Keratinocyte (primary cell): Measurements from ENCODE around the gene SLC39A3. TPM values are rescaled to one million over a fixed set of nuclear protein-coding genes. Genes with fewer than 3 reads are reported as not detected.

ENCODE experiments used
- DNase-seq: peaks from one replicate; pipeline ENCODE4 v3.0.0-alpha.2; 2011; ENCODE audit warnings: low read depth, missing footprints, low spot score
- FAIRE-seq: peaks from 2 replicates; lab custom pipeline; 2011; peaks lifted over from hg19 to GRCh38; lab: Jason Lieb, UNC
- H2AFZ ChIP-seq: 2 replicates; pipeline ENCODE4 v1.6.0; 2012; ENCODE audit warnings: low read length, control low read depth, inconsistent platforms; ENCODE audit not compliant: control insufficient read depth
- H3K27ac ChIP-seq: 2 replicates; pipeline ENCODE4 v1.5.1; 2011; ENCODE audit warnings: low read length; ENCODE audit not compliant: control insufficient read depth, insufficient read depth
- H3K27me3 ChIP-seq: 3 replicates; pipeline ENCODE4 v1.6.0; 2011; ENCODE audit warnings: low read length; ENCODE audit not compliant: control insufficient read depth, insufficient read depth; ENCODE audit errors: extremely low read depth
- H3K36me3 ChIP-seq, 2 experiments: 2 replicates in 1 of 2; 3 replicates in 1 of 2; pipeline ENCODE4 v1.5.1; 2011; ENCODE audit warnings: low read length in 2 of 2, mild to moderate bottlenecking in 1 of 2; ENCODE audit not compliant: control insufficient read depth in 2 of 2, insufficient read depth in 2 of 2; ENCODE audit errors: extremely low read depth in 1 of 2
- H3K4me1 ChIP-seq: 3 replicates; pipeline ENCODE4 v1.5.1; 2011; ENCODE audit warnings: low read length; ENCODE audit not compliant: control insufficient read depth, insufficient read depth; ENCODE audit errors: extremely low read depth
- H3K4me2 ChIP-seq: 3 replicates; pipeline ENCODE4 v1.6.0; 2011; ENCODE audit warnings: low read depth, low read length; ENCODE audit not compliant: control insufficient read depth, insufficient read depth; ENCODE audit errors: extremely low read depth
- H3K4me3 ChIP-seq, 3 experiments: fragments of 200-600 bp in 1 of 3; sonication (generic) in 1 of 3; 2 replicates in 2 of 3; 3 replicates in 1 of 3; pipeline ENCODE4 v1.5.1; 2011 to 2016; ENCODE audit warnings: low read length in 3 of 3, mild to moderate bottlenecking in 3 of 3, control low read depth in 2 of 3, inconsistent platforms in 1 of 3, low read depth in 1 of 3, mixed read lengths in 1 of 3, mixed run types in 1 of 3, moderate library complexity in 1 of 3; ENCODE audit not compliant: control insufficient read depth in 2 of 3, insufficient read depth in 2 of 3; ENCODE audit errors: extremely low read depth in 1 of 3
- H3K79me2 ChIP-seq: 2 replicates; pipeline ENCODE4 v1.6.0; 2012; ENCODE audit warnings: low read length; ENCODE audit not compliant: control insufficient read depth, insufficient read depth
- H3K9ac ChIP-seq: 3 replicates; pipeline ENCODE4 v1.6.0; 2011; ENCODE audit warnings: low read length; ENCODE audit not compliant: control insufficient read depth, insufficient read depth; ENCODE audit errors: extremely low read depth
- H3K9me1 ChIP-seq: 3 replicates; pipeline ENCODE4 v1.6.0; 2011; ENCODE audit warnings: low read length; ENCODE audit not compliant: control insufficient read depth, insufficient read depth; ENCODE audit errors: extremely low read depth
- H3K9me3 ChIP-seq: 2 replicates; pipeline ENCODE4 v1.5.1; 2012; ENCODE audit warnings: low read depth, low read length; ENCODE audit not compliant: control insufficient read depth
- H4K20me1 ChIP-seq: 3 replicates; pipeline ENCODE4 v1.6.0; 2011; ENCODE audit warnings: low read length; ENCODE audit not compliant: control insufficient read depth, insufficient read depth; ENCODE audit errors: extremely low read depth
- CTCF ChIP-seq, 3 experiments: IDR thresholded peaks in 1 of 3; conservative IDR thresholded peaks in 1 of 3; optimal IDR thresholded peaks in 1 of 3; 2 replicates in 2 of 3; 3 replicates in 1 of 3; pipeline versions ENCODE3 to v1.5.1; 2011; ENCODE audit warnings: low read length in 3 of 3, mild to moderate bottlenecking in 3 of 3, moderate library complexity in 2 of 3, control low read depth in 1 of 3, inconsistent platforms in 1 of 3; ENCODE audit not compliant: insufficient read depth in 2 of 3; ENCODE audit errors: extremely low read depth in 1 of 3
- EZH2 ChIP-seq: IDR thresholded peaks from one replicate; pipeline ENCODE4 v1.6.1; 2012; ENCODE audit warnings: inconsistent platforms, mild to moderate bottlenecking, low read length, moderate library complexity
- dilution Hi-C: fragments of 300-500 bp; cut with MboI; formaldehyde crosslinking; loops from one replicate; pipeline ENCODE4 v1.7.0; 2020; ENCODE audit warnings: low sequenced_read_pairs; ENCODE audit not compliant: extremely low pct_ligation_motif_present
- polyA plus RNA-seq, 5 experiments: library from polyadenylated mRNA; depleted of rRNA in 3 of 5; stranded (reverse) in 3 of 5; stranded (forward) in 1 of 5; unstranded in 1 of 5; fragments of >200 nt; gene quantifications; 1 replicate in 1 of 5; 2 replicates in 3 of 5; 3 replicates in 1 of 5; pipeline versions ENCODE4 v1.2.1 to v1.2.3, GENCODE V29; 2011 to 2012; ENCODE audit warnings: missing spikeins in 2 of 5, low read depth in 1 of 5, low replicate concordance in 1 of 5

Gene SLC39A3
- polyA plus RNA-seq, 1 donor (not counting 4 experiments of a cell fraction or from before 2014, with no cell fraction given): 26.2 TPM

DNA sequence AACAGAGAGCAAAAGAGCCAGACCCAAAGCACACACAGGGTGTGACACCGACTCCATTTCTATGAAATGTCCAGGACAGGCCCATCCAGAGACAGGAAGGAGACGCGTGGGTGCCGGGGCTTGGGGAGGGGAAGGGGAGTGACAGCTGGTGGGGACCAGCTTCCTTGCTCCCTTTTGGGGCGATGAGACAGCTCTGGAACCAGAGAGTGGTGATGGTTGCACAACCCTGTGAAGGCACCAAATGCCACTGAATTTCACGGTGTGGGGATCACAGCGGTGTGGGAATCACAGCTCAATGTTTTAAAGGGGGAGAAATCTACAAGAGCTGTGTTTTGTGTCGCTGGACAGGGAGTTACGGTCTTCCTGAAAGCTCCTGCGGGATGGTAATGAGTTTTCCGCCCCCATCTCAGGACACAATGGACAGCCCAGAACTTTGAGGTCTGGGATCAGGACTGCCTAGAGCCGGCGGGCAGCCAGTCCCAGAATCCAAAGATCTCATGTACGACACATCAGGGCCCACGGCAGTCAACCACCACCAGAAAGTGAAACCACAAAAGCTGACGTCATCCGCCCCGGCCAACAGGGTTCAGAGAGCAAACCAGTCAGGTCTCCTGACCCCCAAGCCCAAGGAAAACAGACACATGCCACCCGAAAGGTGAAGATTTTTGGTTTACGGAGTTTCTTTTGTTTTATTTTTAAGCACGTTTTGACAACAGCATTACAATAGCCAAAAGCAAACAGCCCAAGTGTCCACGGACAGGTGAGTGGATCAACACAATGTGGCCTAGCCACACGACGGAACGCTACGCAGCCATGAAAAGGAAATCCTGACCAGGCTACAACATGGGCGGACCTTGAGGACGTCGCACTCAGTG, 36.0 kb upstream of the SLC39A3 start:
- Histone ChIP-seq H3K4me2 (no peak overlapping the region), H4K20me1 (peaks cover 36% of the 10 kb centered on the region), H3K27me3 (no peaks in the 10 kb centered on the region), H3K4me1 (no peaks in the 10 kb centered on the region), H3K9ac (no peak overlapping the region), H3K36me3 (peaks cover 11 to 26% of the 10 kb centered on the region in 2 experiments), H3K9me3 (no peaks in the 10 kb centered on the region), H3K79me2 (peaks cover 88% of the 10 kb centered on the region), H3K27ac (no peak overlapping the region), H3K9me1 (no peaks in the 10 kb centered on the region), H3K4me3 (no peak overlapping the region), H2AFZ (no peak overlapping the region)
- TF ChIP-seq EZH2 (no peak), CTCF (optimal IDR thresholded peaks at IDR 0.05 in 1 of 3, IDR thresholded peaks at IDR 0.05 in 1 of 3, conservative IDR thresholded peaks at IDR 0.05 in 1 of 3; ENCODE audit: extremely low read depth in 1 of 3, insufficient read depth in 2 of 3, low read length in 3 of 3) (no peak)
- FAIRE-seq (no peak), DNase-seq (no peak)
- dilution Hi-C loops: no loop called here

DNA sequence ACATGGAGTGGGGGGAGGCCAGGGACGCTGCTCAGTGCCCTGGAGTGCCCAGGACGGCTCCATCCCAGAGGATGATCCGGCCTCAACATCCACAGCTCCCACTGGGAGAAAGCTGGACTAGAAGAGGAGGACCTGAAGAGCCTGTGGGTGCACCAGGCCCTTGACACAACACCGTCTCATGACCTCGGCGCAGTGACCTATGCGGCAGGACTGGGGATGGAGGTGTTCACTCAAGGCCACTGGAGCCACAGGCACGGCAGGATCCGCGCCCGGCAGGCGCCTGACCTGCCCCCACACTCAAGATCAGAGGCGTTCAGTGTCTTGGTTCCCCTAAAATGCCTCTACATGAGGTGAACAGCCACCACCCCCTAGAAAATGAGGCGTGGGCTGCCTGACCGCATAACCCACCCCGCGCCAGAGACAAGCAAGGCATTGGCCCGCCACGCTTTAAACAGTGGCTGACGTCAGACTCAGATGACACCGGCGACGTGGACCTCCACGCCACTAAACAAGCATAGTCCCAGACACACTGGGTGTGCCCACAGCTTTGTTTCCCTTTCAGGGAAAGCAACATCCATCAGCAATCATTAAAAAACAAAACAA, 35.2 kb upstream of the SLC39A3 start:
- Histone ChIP-seq H3K36me3 (peaks cover 13 to 19% of the 10 kb centered on the region in 2 experiments), H4K20me1 (peaks cover 40% of the 10 kb centered on the region), H2AFZ (no peak overlapping the region), H3K9me1 (no peaks in the 10 kb centered on the region), H3K9me3 (no peaks in the 10 kb centered on the region), H3K27ac (no peak overlapping the region), H3K4me1 (no peaks in the 10 kb centered on the region), H3K9ac (no peak overlapping the region), H3K27me3 (no peaks in the 10 kb centered on the region), H3K79me2 (peaks cover 88% of the 10 kb centered on the region), H3K4me3 (no peak overlapping the region), H3K4me2 (no peak overlapping the region)
- no peak for FAIRE-seq
- dilution Hi-C loops: no loop called here
- no peak for TF ChIP-seq CTCF (optimal IDR thresholded peaks at IDR 0.05 in 1 of 3, IDR thresholded peaks at IDR 0.05 in 1 of 3, conservative IDR thresholded peaks at IDR 0.05 in 1 of 3; ENCODE audit: extremely low read depth in 1 of 3, insufficient read depth in 2 of 3, low read length in 3 of 3)
- no peak for TF ChIP-seq EZH2
- no peak for DNase-seq
